OCI-LY7 (cell line): Measurements from ENCODE around the gene WNT11.

ENCODE experiments used
- CTCF ChIP-seq: fragments of 200-600 bp; sonication (generic); conservative IDR thresholded peaks from 2 replicates; pipeline ENCODE4 v1.5.1; 2014; ENCODE audit warnings: mild to moderate bottlenecking, antibody characterized with exemption, low read length, moderate library complexity, mixed read lengths
- EZH2phosphoT487 ChIP-seq: fragments of 200-600 bp; sonication (generic); IDR thresholded peaks from 2 replicates; pipeline ENCODE4 v1.6.1; 2018; ENCODE audit warnings: low read depth, borderline replicate concordance, mild to moderate bottlenecking, mixed run types, antibody characterized with exemption, low read length, moderate library complexity, mixed read lengths

- TF ChIP-seq CTCF: no peak
- no peak for TF ChIP-seq EZH2phosphoT487
Observed at GRCh38 chr11:76201672-76202412, 4.5 kb downstream of the WNT11 start.
